Measurements from ENCODE around the gene AHRR.

DNA sequence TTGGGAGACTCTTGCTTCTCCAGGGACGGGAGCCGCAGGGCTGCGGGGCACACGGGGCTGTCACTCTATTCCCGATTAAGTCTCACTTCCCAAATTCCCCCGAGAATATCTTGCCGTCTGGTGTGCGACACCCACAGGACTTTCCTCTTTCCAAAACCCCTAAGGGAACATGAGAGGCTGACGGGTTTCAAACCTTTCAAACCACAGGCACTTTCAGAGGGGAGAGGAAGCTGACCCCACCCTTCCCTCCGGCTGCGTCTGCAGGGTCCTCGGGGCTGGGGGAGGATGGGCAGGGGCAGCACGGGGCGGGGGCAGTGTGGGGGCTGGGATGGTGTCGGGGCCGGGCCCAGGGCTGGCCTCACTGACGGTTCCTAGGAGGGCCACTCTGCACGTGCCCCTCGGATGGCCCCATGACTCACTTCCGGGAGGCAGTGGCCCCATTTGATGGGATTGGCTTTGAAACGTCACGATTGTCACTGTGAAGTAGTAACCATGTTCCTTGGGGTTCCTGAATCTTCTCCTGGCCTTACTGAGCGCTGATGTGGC, 164.5 kb downstream of the AHRR start:
- TF ChIP-seq, protein P1, sequence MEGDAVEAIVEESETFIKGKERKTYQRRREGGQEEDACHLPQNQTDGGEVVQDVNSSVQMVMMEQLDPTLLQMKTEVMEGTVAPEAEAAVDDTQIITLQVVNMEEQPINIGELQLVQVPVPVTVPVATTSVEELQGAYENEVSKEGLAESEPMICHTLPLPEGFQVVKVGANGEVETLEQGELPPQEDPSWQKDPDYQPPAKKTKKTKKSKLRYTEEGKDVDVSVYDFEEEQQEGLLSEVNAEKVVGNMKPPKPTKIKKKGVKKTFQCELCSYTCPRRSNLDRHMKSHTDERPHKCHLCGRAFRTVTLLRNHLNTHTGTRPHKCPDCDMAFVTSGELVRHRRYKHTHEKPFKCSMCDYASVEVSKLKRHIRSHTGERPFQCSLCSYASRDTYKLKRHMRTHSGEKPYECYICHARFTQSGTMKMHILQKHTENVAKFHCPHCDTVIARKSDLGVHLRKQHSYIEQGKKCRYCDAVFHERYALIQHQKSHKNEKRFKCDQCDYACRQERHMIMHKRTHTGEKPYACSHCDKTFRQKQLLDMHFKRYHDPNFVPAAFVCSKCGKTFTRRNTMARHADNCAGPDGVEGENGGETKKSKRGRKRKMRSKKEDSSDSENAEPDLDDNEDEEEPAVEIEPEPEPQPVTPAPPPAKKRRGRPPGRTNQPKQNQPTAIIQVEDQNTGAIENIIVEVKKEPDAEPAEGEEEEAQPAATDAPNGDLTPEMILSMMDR (IDR thresholded peaks at IDR 0.05), result no peak
- TF ChIP-seq, protein P2, sequence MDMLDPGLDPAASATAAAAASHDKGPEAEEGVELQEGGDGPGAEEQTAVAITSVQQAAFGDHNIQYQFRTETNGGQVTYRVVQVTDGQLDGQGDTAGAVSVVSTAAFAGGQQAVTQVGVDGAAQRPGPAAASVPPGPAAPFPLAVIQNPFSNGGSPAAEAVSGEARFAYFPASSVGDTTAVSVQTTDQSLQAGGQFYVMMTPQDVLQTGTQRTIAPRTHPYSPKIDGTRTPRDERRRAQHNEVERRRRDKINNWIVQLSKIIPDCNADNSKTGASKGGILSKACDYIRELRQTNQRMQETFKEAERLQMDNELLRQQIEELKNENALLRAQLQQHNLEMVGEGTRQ (IDR thresholded peaks at IDR 0.05), result no peak
- TF ChIP-seq POLR2A (IDR thresholded peaks at IDR 0.05; ENCODE audit: low read length), result no peak
